NCI-H2081 treated with DMSO at 0.1 percent for 48 hours (cell line): ENCODE results near the gene ERP29.
"Not testable (repeated sequence)": the region's sequence is repeated elsewhere in the genome, so short reads cannot be mapped to it uniquely, and the experiment has no call there.

Experiments
- DNase-seq: peaks from one replicate; lab custom pipeline; 2025; lab: John Stamatoyannopoulos, UW

ERP29 gene

GRCh38 chr12:112012775-112013600, at the start of gene ERP29, which contains the start of gene TMEM116:
ERP29 (plus strand) TSS chr12:112013426; CDS start chr12:112013466, 40 bp downstream.
TMEM116 (minus strand) TSS chr12:112013165; CDS start chr12:112005270, 7,895 bp downstream.
- peak; percentile 89 for DNase-seq

- no peak for DNase-seq
These were observed 48.3 kb upstream of the ERP29 start for GRCh38 chr12:111964935-111965334.

DNA sequence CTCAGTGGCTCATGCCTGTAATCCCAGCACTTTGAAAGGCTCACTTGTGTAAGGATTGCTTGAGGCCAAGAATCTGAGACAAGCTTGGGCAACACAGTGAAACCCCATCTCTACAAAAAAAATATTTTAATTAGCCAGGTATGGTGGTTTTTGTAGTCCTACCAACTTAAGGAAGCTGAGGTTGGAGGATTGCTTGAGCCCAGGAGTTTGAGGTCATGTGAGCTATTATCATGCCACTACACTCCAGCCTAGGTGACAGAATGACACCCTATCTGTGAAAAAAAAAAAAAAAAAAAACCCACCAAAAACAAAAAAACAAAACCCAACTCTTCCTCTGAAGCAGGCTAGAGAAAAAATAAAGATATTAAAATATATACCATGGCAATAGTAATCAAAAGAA, 41.4 kb upstream of the ERP29 start:
- no peak for DNase-seq

GRCh38 chr12:111975161-111975931, 37.9 kb upstream of the ERP29 start:
- no peak for DNase-seq

DNA sequence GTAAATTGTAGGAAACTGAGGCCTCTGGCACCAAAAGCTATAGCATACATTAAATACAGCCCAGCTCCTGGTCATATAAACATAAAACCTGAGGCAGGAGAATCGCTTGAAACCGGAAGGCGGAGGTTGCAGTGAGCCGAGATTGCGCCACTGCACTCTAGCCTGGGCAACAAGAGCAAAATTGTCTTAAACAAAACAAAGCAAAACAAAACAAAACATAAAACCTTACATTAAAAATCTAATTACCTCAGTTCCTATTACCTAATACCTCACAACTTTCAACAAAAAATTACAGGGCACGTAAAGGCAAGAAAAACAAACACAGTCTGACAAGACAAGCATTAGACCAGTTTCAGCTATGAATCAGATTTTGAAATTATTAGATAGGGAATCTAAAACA, 36.9 kb upstream of the ERP29 start:
- DNase-seq: no peak

- DNase-seq: no peak
These were observed 36.4 kb upstream of the ERP29 start for GRCh38 chr12:111976860-111977259.

DNA sequence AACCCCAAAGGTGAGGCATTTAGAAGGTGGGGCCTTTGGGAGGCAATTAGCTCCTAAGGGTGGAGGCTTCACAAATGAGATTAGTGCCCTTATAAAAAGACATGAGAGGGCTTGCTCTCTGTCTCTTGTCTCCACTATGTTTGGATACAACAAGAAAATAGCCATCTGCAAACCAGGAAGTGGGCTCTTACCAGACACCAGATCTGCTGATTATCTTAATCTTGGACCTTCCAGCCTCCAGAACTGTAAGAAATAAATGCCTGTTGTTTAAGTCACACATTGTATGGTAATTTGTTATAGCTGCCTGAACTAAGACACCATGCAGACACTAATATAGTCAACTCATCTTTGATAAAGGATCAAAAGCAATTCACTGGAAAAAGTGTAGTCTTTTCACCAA, 34.7 kb upstream of the ERP29 start:
- no peak for DNase-seq

DNA sequence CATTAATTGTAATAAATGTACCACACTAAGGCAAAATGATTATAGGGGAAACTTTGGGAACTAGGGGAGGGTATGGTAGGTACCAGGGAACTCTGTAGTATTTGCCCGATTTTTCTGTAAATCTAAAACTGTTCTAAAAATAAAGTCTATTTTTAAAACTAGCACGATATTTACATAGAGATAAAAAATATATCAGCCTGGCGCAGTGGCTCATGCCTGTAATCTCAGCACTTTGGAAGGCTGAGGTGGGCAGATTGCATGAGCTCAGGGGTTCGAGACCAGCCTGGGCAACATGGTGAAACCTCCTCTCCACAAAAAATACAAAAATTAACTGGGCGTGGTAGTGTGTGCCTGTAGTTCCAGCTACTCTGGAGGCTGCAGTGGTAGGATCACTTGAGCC, 32.6 kb upstream of the ERP29 start:
- DNase-seq: no peak

DNA sequence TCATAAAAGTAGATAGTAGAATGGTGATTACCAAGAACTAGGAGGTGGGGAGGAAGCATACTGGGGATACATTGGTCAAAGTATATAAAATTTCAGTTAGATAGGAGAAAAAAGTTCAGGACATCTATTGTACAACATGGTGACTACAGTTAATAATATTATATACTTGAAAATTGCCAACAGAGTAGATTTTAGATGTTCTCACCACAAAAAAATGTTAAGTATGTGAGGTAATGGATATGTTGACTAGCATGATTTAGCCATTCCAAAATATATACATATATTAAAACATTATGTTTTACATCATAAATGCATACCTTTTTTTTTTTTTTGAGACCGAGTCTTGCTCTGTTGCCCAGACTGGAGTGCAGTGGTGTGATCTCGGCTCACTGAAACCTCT, 31.2 kb upstream of the ERP29 start:
- no peak for DNase-seq

DNA sequence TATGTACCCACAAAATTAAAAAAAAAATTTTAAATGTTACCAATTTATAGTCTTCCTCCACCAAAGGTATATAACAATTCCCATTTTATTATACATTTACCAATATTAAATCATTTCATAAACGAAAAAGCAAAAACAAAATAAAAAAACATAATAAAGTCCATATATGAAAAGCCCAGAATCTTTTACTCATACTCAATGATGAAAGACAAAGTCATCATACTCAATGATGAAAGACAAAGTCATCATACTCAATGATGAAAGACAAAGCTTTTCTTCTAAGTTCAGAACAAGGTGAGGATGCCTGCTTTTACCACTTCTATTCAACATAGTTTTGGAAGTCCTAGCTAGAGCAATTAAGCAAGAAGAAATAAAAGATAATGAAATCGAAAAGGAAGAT, 28.4 kb upstream of the ERP29 start:
- no peak for DNase-seq

DNA sequence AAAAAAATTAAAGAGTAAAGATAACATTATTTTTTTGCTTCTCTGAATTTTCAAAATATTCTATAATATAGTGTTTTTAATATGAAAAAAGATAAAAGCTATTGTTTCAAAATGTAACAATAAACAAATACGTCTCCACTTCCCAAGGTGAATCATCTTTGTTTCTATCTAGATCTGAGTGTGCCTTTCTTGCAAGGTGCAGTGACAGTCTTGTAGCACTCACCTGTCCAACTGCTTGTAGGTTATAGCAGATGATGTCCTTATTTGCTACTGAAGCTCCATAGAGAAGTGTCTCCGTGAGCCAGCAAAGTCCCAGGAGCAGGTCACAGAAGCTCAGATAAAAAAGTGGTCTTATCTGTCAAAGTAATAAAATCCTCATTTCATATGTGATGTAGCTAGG, 21.7 kb upstream of the ERP29 start:
- no peak for DNase-seq

DNA sequence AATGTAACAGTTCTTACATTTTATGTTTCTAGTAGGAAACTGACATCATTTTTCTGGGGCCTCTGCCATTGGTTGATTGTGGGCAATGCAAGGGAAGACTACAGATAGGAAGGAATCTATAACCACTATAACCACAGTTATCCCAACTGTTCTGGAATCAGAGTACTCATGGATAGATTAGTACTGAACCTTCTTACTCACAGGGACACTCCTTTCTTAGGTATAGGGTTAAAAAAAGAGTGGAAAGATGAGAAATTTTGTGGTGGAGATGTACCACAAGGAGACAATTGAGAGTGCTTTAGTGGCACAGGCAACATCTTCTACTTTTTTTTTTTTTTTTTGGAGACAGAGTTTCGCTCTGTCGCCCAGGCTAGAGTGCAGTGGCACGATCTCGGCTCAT, 21.3 kb upstream of the ERP29 start:
- DNase-seq: no peak

GRCh38 chr12:111992464-111992863, 20.8 kb upstream of the ERP29 start:
- DNase-seq: no peak

GRCh38 chr12:111993292-111994150, 19.7 kb upstream of the ERP29 start:
- no peak for DNase-seq

DNA sequence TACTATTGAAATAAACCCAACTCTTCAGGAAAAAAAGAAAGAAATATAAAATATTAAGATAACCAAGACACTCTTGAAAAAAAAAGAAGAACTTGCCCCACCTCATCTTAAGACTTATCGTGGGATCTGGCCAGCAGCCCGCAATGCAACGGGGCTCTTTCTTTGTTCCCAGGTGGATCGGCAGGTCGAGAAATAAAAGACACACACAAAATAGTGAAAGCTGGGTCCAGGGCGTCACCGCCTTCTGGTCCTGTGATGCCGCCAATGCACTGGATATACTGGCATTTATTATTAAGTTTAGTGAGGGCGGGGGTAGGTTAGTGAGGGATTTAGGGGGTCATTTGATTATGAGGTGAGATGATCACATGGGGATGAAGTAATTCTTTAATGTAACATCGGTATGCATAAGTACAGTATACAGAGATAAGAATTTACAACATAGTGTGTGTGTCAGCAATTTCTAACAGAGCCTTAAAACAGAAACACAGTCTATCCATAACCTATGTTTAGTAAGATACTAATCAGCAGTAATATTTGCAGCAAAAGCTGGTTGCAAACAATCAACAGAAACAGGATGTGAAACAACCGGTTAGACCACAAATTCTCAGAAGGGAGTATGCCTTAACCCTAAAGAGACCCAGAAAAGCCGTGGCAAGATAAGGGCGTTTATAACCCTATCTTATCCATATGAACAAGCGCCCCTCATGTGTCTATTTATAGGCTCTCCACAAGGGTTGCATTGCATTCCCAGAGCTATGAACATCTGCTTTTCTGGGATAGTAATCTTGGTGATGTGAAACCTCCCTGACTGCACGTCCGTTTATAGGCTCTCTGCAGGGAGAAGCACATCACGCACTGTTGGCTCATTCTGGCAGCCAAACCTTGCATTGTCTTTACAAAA, 18.8 kb upstream of the ERP29 start:
- not testable (repeated sequence) for DNase-seq

DNA sequence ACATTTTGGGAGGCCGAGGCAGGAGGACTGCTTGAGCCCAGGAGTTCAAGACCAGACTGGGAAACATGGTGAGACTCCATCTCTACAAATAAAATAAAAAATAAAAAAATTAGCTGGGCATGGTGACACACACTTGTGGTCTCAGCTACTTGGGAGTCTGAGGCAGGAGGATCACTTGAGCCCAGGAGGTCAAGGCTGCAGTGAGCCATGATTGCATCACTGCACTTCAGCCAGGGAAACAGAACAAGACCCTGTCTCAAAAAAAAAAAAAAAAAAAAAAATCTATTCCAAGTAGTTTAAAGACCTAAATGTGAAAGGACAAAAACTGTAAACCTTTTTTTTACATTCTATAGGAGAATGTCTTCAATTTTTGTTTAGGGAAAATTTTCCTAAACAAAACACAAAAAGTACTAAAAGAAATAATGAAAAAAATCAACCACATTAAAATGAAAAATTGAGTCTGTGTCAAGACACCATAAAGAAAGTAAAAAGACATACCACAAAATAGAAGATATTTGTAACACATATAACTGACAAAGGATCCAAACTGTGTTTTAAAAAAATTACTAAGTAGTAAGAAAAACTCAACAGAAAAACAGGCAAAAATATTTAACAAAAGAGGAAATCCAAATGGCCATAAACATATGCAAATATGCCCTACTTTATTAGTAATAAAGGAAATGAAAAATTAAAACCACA, 17.3 kb upstream of the ERP29 start:
- DNase-seq: no peak

- no peak for DNase-seq
These were observed 15.9 kb upstream of the ERP29 start for GRCh38 chr12:111997300-111997699.

- DNase-seq: no peak
These were observed 15.2 kb upstream of the ERP29 start for GRCh38 chr12:111998015-111998414.

GRCh38 chr12:111999129-111999528, 14.1 kb upstream of the ERP29 start:
- DNase-seq: not testable (repeated sequence)

DNA sequence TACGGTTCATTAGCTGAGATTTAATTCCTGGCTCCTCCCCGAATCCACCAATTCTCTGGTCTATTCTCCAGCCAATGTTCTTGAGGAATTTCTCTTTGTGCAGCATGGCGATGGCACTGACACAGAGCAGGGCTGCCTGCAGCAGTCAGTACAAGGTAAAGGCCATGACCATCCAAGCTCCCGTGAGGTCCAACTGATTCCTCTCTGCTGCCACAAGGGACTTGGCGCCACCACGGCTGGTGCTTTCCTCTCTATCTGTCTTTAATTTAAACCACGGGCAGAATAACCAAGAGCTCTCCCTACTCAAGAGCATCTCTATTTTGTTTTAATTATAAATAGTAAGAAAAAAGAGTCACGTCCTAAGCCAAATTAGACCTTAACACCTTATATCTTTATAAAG, 12.4 kb upstream of the ERP29 start:
- no peak for DNase-seq

DNA sequence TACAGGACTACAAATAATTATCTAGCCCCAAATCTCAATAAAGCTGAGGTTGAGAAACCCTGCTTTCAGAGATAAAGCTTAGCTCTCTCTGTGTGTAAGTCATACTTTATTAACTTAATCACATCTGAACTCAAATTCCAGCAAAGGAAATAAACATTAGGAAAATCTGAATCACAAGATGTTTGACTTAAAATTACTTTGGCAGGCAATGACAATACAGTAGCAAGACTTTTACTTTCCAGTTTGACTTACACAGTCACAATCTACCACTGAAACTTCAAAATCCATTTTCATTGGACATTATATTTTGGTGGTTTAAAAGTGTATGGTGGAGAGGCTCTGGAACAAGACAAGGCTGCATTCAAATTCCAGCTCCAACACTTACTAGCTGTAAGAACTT, 11.7 kb upstream of the ERP29 start:
- DNase-seq: no peak
